Right atrium auricular region (tissue), 2 donors: ENCODE results near the gene CLOCK. TPM values are rescaled to one million over a fixed set of nuclear protein-coding genes. Genes with fewer than 3 reads are reported as not detected.
"Not testable (repeated sequence)": the region's sequence is repeated elsewhere in the genome, so short reads cannot be mapped to it uniquely, and the experiment has no call there.

ENCODE experiments used
- DNase-seq: peaks from one replicate; pipeline ENCODE4 v3.0.0-alpha.2; 2019; ENCODE audit warnings: low spot score
- H3K27ac ChIP-seq, 2 donors: fragments of 200-600 bp; sonication (generic); 1 replicate in 1 of 2; 2 replicates in 1 of 2; pipeline ENCODE4 v1.5.1; 2016 to 2019
- H3K27me3 ChIP-seq, 2 donors: fragments of 200-600 bp; sonication (generic); one replicate each; pipeline versions ENCODE4 v1.5.1 to v1.6.0; 2017 to 2019
- H3K36me3 ChIP-seq: fragments of 200-600 bp; sonication (generic); one replicate; pipeline ENCODE4 v1.5.1; 2016
- H3K4me1 ChIP-seq, 2 donors: fragments of 200-600 bp; sonication (generic); one replicate each; pipeline versions ENCODE4 v1.5.1 to v1.6.0; 2017 to 2019
- H3K4me3 ChIP-seq, 2 donors: fragments of 200-600 bp; sonication (generic); 1 replicate in 1 of 2; 2 replicates in 1 of 2; pipeline ENCODE4 v1.5.1; 2017 to 2019; ENCODE audit warnings: mild to moderate bottlenecking in 1 of 2, moderate library complexity in 1 of 2
- H3K9me3 ChIP-seq, 2 donors: fragments of 200-600 bp; sonication (generic); one replicate each; pipeline ENCODE4 v1.5.1; 2019
- total RNA-seq, 2 donors: library from RNA; depleted of rRNA; stranded (reverse); fragments of >200 nt; gene quantifications; one replicate each; pipeline ENCODE4 v1.1.0, GENCODE V29; 2016
- TF ChIP-seq, protein P1 (sequence below), 2 donors: fragments of 200-600 bp; sonication (generic); IDR thresholded peaks; one replicate each; pipeline ENCODE4 v1.5.1; 2019; ENCODE audit warnings: antibody characterized with exemption in 2 of 2

The CLOCK gene, protein sequence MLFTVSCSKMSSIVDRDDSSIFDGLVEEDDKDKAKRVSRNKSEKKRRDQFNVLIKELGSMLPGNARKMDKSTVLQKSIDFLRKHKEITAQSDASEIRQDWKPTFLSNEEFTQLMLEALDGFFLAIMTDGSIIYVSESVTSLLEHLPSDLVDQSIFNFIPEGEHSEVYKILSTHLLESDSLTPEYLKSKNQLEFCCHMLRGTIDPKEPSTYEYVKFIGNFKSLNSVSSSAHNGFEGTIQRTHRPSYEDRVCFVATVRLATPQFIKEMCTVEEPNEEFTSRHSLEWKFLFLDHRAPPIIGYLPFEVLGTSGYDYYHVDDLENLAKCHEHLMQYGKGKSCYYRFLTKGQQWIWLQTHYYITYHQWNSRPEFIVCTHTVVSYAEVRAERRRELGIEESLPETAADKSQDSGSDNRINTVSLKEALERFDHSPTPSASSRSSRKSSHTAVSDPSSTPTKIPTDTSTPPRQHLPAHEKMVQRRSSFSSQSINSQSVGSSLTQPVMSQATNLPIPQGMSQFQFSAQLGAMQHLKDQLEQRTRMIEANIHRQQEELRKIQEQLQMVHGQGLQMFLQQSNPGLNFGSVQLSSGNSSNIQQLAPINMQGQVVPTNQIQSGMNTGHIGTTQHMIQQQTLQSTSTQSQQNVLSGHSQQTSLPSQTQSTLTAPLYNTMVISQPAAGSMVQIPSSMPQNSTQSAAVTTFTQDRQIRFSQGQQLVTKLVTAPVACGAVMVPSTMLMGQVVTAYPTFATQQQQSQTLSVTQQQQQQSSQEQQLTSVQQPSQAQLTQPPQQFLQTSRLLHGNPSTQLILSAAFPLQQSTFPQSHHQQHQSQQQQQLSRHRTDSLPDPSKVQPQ
- 10 to 100 TPM; 29.8 to 33.2 TPM for total RNA-seq

DNA sequence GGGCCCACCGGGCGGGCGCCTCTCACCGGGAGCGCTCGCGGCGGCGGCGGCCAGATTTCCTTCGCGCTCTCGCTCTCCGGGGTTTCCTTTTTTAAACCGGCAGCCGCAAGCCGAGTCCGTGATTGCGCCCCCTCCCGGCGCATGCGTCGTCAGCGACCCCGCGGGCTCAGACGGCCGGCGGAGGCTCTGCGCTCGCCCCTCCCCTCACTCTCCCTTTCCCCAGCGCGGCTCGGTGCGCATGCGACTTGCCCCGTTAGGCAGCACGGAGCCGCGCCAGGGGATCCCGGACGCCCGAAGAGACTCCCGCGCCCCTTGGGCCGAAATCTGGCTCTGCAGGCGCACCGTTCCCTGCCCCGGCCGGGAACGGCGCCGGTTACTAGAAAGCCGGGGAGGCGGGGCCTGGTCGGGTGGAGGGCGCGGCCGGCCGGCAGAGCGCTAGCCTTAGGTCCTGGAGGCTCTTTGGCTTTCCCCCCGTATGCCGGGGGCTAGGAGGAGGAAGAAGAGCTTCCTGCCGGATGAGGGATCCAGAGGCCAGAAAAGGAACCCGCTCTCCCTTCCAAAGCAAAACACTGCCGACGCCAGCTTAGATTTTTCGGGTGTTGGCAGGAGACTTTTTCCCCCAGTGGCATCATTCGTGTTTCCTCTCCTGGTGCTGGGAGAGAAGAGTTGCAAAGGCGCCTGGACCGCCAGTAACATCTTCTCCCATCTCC lies at the start of gene CLOCK:
Gene CLOCK (minus strand): TSS at position 154 of the 710 bp plus-strand sequence. CDS start 64,124 bp downstream, outside the sequence.
- Histone ChIP-seq H3K27me3 (no peaks in the 10 kb centered on the region), H3K27ac (peak within 1 kb of the TSS; percentile 99), H3K4me1 (peaks cover 0 to 17% of the 10 kb centered on the region in 2 donors), H3K36me3 (no peaks in the 10 kb centered on the region), H3K4me3 (peak within 1 kb of the TSS; percentile 88 to 96), H3K9me3 (no peaks in the 10 kb centered on the region)
- TF ChIP-seq, protein P1, sequence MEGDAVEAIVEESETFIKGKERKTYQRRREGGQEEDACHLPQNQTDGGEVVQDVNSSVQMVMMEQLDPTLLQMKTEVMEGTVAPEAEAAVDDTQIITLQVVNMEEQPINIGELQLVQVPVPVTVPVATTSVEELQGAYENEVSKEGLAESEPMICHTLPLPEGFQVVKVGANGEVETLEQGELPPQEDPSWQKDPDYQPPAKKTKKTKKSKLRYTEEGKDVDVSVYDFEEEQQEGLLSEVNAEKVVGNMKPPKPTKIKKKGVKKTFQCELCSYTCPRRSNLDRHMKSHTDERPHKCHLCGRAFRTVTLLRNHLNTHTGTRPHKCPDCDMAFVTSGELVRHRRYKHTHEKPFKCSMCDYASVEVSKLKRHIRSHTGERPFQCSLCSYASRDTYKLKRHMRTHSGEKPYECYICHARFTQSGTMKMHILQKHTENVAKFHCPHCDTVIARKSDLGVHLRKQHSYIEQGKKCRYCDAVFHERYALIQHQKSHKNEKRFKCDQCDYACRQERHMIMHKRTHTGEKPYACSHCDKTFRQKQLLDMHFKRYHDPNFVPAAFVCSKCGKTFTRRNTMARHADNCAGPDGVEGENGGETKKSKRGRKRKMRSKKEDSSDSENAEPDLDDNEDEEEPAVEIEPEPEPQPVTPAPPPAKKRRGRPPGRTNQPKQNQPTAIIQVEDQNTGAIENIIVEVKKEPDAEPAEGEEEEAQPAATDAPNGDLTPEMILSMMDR (IDR thresholded peaks at IDR 0.05) = peak; percentile 54 to 57
- DNase-seq = peak; percentile 79

DNA sequence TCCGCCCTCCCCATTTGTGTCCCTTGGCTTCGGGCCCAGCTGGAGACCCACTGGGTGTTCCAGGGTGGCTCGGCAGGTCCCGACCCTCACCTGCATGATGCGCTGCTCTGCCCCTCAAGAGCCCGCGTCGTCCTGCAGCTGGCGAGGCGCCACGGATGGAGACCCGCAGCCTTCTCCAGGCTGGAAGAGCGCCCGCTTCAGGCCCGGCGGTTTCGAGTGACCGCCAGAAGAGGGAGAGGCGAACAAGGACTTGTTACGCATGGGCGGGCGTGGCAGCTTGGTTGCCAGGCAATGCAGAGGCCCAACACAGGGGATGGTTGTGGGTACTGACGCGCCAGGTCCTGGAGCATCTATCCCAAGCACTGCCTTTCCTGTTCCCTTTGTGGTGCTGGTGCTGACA lies 45.3 kb upstream of the CLOCK start, which contains the start of gene PDCL2:
Gene PDCL2 (minus strand): TSS at position 232 of the 400 bp plus-strand sequence. CDS start 136 bp downstream, at position 96.
- H3K36me3 ChIP-seq = no peaks in the 10 kb centered on the region
- TF ChIP-seq, protein P1 (IDR thresholded peaks at IDR 0.05) = no peak
- H3K27ac ChIP-seq = no peak within 1 kb of the TSS
- DNase-seq = no peak
- H3K9me3 ChIP-seq = peaks cover 0 to 12% of the 10 kb centered on the region in 2 donors
- H3K4me3 ChIP-seq = no peak within 1 kb of the TSS
- H3K4me1 ChIP-seq = no peaks in the 10 kb centered on the region
- no peaks in the 10 kb centered on the region for H3K27me3 ChIP-seq

DNA sequence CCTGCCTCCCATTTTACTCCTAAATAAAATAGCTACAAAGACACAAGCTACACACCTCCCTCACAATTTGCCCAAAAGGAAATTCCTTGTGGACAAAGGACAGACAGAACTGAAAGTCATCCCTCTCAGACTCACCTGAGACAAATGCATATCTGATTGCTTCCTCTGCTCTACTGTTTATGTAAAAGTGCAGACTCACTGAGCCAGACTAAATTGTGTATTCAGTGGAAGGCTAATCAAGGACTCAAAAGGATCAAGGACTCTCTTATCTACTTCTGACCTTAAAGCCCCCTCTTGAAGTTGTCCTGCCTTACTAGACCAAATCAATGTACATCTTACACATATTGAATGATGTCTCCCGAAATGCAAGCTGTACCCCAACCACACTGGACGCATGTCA lies 41.5 kb upstream of the CLOCK start:
- Histone ChIP-seq H3K27ac (no peak overlapping the region), H3K36me3 (no peaks in the 10 kb centered on the region), H3K4me3 (no peak overlapping the region), H3K27me3 (no peaks in the 10 kb centered on the region), H3K9me3 (peaks cover 0 to 19% of the 10 kb centered on the region in 2 donors), H3K4me1 (no peaks in the 10 kb centered on the region)
- no peak for DNase-seq
- TF ChIP-seq, protein P1 (IDR thresholded peaks at IDR 0.05) = no peak

DNA sequence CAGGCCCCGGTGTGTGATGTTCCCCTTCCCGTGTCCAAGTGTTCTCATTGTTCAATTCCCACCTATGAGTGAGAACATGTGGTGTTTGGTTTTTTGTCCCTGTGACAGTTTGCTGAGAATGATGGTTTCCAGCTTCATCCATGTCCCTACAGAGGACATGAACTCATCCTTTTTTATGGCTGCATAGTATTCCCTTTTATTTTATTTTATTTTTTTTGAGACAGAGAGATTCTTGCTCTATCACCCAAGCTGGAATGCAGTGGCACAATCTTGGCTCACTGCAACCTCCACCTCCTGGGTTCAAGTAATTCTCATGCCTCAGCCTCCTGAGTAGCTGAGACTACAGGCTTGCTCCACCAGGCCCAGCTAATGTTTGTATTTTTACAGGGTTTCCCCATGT lies 36.1 kb upstream of the CLOCK start:
- not testable (repeated sequence) for H3K27ac ChIP-seq, H3K4me1 ChIP-seq, H3K27me3 ChIP-seq, H3K4me3 ChIP-seq, H3K36me3 ChIP-seq, DNase-seq
- H3K9me3 ChIP-seq = peaks cover 0 to 11% of the 10 kb centered on the region in 2 donors

- peaks cover 2 to 38% of the 10 kb centered on the region in 2 donors for H3K9me3 ChIP-seq
- no peak for DNase-seq
These were observed 31.8 kb upstream of the CLOCK start for GRCh38 chr4:55578341-55579010.

More at GRCh38 chr4:55578341-55579010, 31.8 kb upstream of the CLOCK start:
- Histone ChIP-seq H3K27ac (no peak overlapping the region), H3K4me3 (no peak overlapping the region), H3K36me3 (no peaks in the 10 kb centered on the region), H3K27me3 (no peaks in the 10 kb centered on the region), H3K4me1 (no peaks in the 10 kb centered on the region)
- TF ChIP-seq, protein P1 (IDR thresholded peaks at IDR 0.05) = no peak
